Measurements from ENCODE around the gene WDFY4. TPM values are rescaled to one million over a fixed set of nuclear protein-coding genes. Genes with fewer than 3 reads are reported as not detected.

WDFY4 gene
- total RNA-seq, 1 donor from 2014 or later: 6.4 TPM

GRCh38 chr10:48656914-48657305, 27.8 kb upstream of the WDFY4 start:
- peak in 1 of 2 donors; percentile 94 for DNase-seq (ENCODE audit: extremely low spot score in 2 of 2)
- H3K4me3 ChIP-seq: peak overlapping the region in 1 of 2 donors; percentile 47
- H3K9me3 ChIP-seq: no peaks in the 10 kb centered on the region
- no peaks in the 10 kb centered on the region for H3K27me3 ChIP-seq
- peaks cover 20% of the 10 kb centered on the region for H3K4me1 ChIP-seq
- TF ChIP-seq POLR2AphosphoS5 (IDR thresholded peaks at IDR 0.05; ENCODE audit: insufficient read depth in 1 of 2, low read depth in 1 of 2) (no peak), POLR2A (IDR thresholded peaks at IDR 0.05) (no peak), CTCF (IDR thresholded peaks at IDR 0.05) (no peak)
- no peak overlapping the region for H3K27ac ChIP-seq
- no peaks in the 10 kb centered on the region for H3K36me3 ChIP-seq
- intact Hi-C loops (cut with DNase I): loop anchor here (5.0 kb wide), 2 partner anchors 105 to 295 kb away; no protein-coding TSS in a partner anchor

- Histone ChIP-seq H3K4me3 (no peak overlapping the region), H3K36me3 (no peaks in the 10 kb centered on the region), H3K4me1 (peaks cover 20% of the 10 kb centered on the region), H3K9me3 (no peaks in the 10 kb centered on the region), H3K27me3 (no peaks in the 10 kb centered on the region), H3K27ac (no peak overlapping the region)
- peak in 1 of 2 donors; percentile 40 for DNase-seq (ENCODE audit: extremely low spot score in 2 of 2)
- TF ChIP-seq POLR2A (IDR thresholded peaks at IDR 0.05) (no peak), CTCF (IDR thresholded peaks at IDR 0.05) (no peak), POLR2AphosphoS5 (IDR thresholded peaks at IDR 0.05; ENCODE audit: insufficient read depth in 1 of 2, low read depth in 1 of 2) (no peak)
- intact Hi-C loops (cut with DNase I): loop anchor here (5.0 kb wide), 2 partner anchors 105 to 295 kb away; no protein-coding TSS in a partner anchor
Measured at GRCh38 chr10:48657416-48657815, 27.3 kb upstream of the WDFY4 start.

GRCh38 chr10:48658243-48658974, 26.3 kb upstream of the WDFY4 start:
- Histone ChIP-seq H3K4me3 (no peak overlapping the region), H3K27ac (no peak overlapping the region), H3K9me3 (no peaks in the 10 kb centered on the region), H3K36me3 (no peaks in the 10 kb centered on the region), H3K27me3 (no peaks in the 10 kb centered on the region), H3K4me1 (peaks cover 20% of the 10 kb centered on the region)
- TF ChIP-seq CTCF (IDR thresholded peaks at IDR 0.05) (peak; percentile 69 to 83 (median 72)), POLR2AphosphoS5 (IDR thresholded peaks at IDR 0.05; ENCODE audit: insufficient read depth in 1 of 2, low read depth in 1 of 2) (no peak)
- intact Hi-C loops (cut with DNase I): loop anchor here (5.0 kb wide), 2 partner anchors 106 to 296 kb away; no protein-coding TSS in a partner anchor
- no peak for DNase-seq (ENCODE audit: extremely low spot score in 2 of 2)

DNA sequence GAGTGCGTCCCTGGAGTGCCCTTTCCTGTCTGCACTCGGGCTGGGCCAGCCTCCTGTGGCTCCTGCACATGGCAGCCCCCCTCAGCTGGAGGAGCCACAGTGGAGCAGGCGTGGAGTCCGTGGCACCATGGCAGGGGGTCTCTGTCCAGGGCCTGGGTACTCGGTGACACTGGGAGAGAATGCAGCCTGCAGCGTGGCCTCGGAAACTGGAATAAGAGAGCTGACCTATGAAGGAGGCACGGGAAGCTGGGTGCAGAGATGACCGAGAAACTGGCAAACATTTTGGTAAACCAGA, 25.8 kb upstream of the WDFY4 start:
- H3K4me3 ChIP-seq: no peak overlapping the region
- intact Hi-C loops (cut with DNase I): loop anchor here (5.0 kb wide), 2 partner anchors 107 to 297 kb away; no protein-coding TSS in a partner anchor
- no peaks in the 10 kb centered on the region for H3K36me3 ChIP-seq
- H3K4me1 ChIP-seq: peaks cover 20% of the 10 kb centered on the region
- H3K27ac ChIP-seq: no peak overlapping the region
- H3K9me3 ChIP-seq: no peaks in the 10 kb centered on the region
- TF ChIP-seq POLR2A (IDR thresholded peaks at IDR 0.05) (no peak), POLR2AphosphoS5 (IDR thresholded peaks at IDR 0.05; ENCODE audit: insufficient read depth in 1 of 2, low read depth in 1 of 2) (no peak), CTCF (IDR thresholded peaks at IDR 0.05) (no peak)
- DNase-seq (ENCODE audit: extremely low spot score in 2 of 2): no peak
- H3K27me3 ChIP-seq: no peaks in the 10 kb centered on the region

GRCh38 chr10:48659790-48660189, 24.9 kb upstream of the WDFY4 start:
- no peak for DNase-seq (ENCODE audit: extremely low spot score in 2 of 2)
- no peak for TF ChIP-seq POLR2A (IDR thresholded peaks at IDR 0.05)
- TF ChIP-seq POLR2AphosphoS5 (IDR thresholded peaks at IDR 0.05; ENCODE audit: insufficient read depth in 1 of 2, low read depth in 1 of 2): no peak
- no peak for TF ChIP-seq CTCF (IDR thresholded peaks at IDR 0.05)
- no peaks in the 10 kb centered on the region for H3K9me3 ChIP-seq
- no peaks in the 10 kb centered on the region for H3K27me3 ChIP-seq
- no peak overlapping the region for H3K4me3 ChIP-seq
- no peaks in the 10 kb centered on the region for H3K36me3 ChIP-seq
- intact Hi-C loops (cut with DNase I): loop anchor here (5.0 kb wide), 2 partner anchors 107 to 297 kb away; no protein-coding TSS in a partner anchor
- H3K27ac ChIP-seq: no peak overlapping the region
- H3K4me1 ChIP-seq: peaks cover 20% of the 10 kb centered on the region
